Progenitor cell of endocrine pancreas (in vitro differentiated cells): ENCODE results near the gene SUGP2. TPM values are rescaled to one million over a fixed set of nuclear protein-coding genes. Genes with fewer than 3 reads are reported as not detected.

Experiments used
- DNase-seq: peaks from one replicate; pipeline ENCODE4 v3.0.0; 2021; ENCODE audit warnings: low spot score; ENCODE audit not compliant: unreplicated experiment
- H3K27ac Mint-ChIP-seq: 2 replicates; pipeline ENCODE4 v1.8.0; 2021; ENCODE audit warnings: mild to moderate bottlenecking, moderate library complexity, mixed read lengths
- H3K27me3 Mint-ChIP-seq: 2 replicates; pipeline ENCODE4 v1.8.0; 2021; ENCODE audit warnings: mixed read lengths
- H3K36me3 Mint-ChIP-seq: 2 replicates; pipeline ENCODE4 v1.8.0; 2022; ENCODE audit warnings: mixed read lengths; ENCODE audit not compliant: insufficient read depth
- H3K4me1 Mint-ChIP-seq: 2 replicates; pipeline ENCODE4 v1.8.0; 2021; ENCODE audit warnings: low read depth, mixed read lengths
- H3K4me3 Mint-ChIP-seq: 2 replicates; pipeline ENCODE4 v1.8.0; 2021; ENCODE audit warnings: low read depth, mild to moderate bottlenecking, moderate library complexity, mixed read lengths
- H3K9me3 Mint-ChIP-seq: 2 replicates; pipeline ENCODE4 v1.8.0; 2021; ENCODE audit warnings: low read depth, mixed read lengths
- CTCF ChIP-seq: fragments of 200-600 bp; sonication (generic); IDR thresholded peaks from one replicate; pipeline ENCODE4 v1.5.0; 2021; ENCODE audit warnings: antibody characterized with exemption, mild to moderate bottlenecking; ENCODE audit not compliant: unreplicated experiment
- total RNA-seq: library from RNA; stranded (reverse); gene quantifications from 2 replicates; pipeline ENCODE4 v1.2.1, GENCODE V29; 2021

The SUGP2 gene
- total RNA-seq, 1 donor from 2014 or later = 153 TPM

DNA sequence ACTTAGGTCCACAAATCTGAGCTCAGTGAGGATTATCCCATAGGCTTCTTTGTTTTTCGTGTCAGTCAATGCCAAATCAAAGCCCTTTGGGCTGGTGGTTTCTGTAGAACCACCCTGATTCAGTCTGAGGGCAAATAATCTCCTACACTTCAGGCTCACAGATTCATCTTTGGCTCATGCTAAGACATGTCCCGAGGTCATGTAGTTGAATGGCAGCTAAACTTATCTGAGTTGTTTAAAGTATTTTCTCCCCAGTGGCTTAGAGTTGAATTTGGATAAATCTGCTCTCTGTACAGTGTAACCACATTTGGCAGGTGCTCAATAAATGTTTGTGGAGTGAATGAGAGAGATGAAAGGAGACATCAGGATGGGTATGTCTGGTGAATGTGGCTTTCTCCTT, 17.4 kb upstream of the SUGP2 start:
- Mint-ChIP-seq H3K27ac (no peak overlapping the region), H3K9me3 (no peaks in the 10 kb centered on the region)

GRCh38 chr19:19050104-19050503, 16.8 kb upstream of the SUGP2 start:
- DNase-seq = no peak
- TF ChIP-seq CTCF = no peak
- H3K9me3 Mint-ChIP-seq = no peaks in the 10 kb centered on the region
- H3K36me3 Mint-ChIP-seq = peaks cover 4% of the 10 kb centered on the region
- no peaks in the 10 kb centered on the region for H3K27me3 Mint-ChIP-seq
- H3K4me3 Mint-ChIP-seq = no peak overlapping the region
- no peaks in the 10 kb centered on the region for H3K4me1 Mint-ChIP-seq
- H3K27ac Mint-ChIP-seq = no peak overlapping the region

More for the DNA sequence above, 17.4 kb upstream of the SUGP2 start:
- no peak for TF ChIP-seq CTCF
- no peak overlapping the region for H3K4me3 Mint-ChIP-seq
- H3K4me1 Mint-ChIP-seq = no peaks in the 10 kb centered on the region
- no peaks in the 10 kb centered on the region for H3K27me3 Mint-ChIP-seq
- H3K36me3 Mint-ChIP-seq = peaks cover 2% of the 10 kb centered on the region
- DNase-seq = no peak

- Mint-ChIP-seq H3K36me3 (peaks cover 6% of the 10 kb centered on the region), H3K9me3 (no peaks in the 10 kb centered on the region), H3K27ac (no peak overlapping the region)
Observed at GRCh38 chr19:19049406-19049805, 16.1 kb upstream of the SUGP2 start.

DNA sequence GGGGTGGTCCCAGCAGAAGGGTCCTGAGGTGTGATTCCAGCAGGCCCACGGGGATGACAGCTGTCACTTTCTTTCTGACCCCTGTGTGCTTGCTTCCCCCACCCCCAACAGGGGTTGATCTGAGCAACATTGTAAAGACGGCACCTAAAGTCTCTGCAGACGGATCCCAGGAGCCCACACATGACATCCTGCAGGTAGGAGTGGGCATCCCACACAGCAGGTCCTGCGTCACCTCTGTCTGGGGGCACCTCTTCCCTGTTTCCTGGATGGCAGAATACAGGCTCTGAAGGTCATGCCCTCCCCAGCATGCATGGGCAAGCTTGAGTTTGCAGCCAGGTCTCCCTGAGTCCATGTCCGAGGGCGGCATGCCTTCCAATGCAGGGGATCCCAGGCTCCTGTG, 10.6 kb upstream of the SUGP2 start:
- peaks cover 13% of the 10 kb centered on the region for H3K36me3 Mint-ChIP-seq
- no peak overlapping the region for H3K27ac Mint-ChIP-seq
- TF ChIP-seq CTCF = no peak
- H3K4me3 Mint-ChIP-seq = no peak overlapping the region
- H3K27me3 Mint-ChIP-seq = no peaks in the 10 kb centered on the region
- no peaks in the 10 kb centered on the region for H3K4me1 Mint-ChIP-seq
- DNase-seq = no peak
- H3K9me3 Mint-ChIP-seq = no peaks in the 10 kb centered on the region

More at GRCh38 chr19:19049406-19049805, 16.1 kb upstream of the SUGP2 start:
- Mint-ChIP-seq H3K27me3 (no peaks in the 10 kb centered on the region), H3K4me3 (no peak overlapping the region), H3K4me1 (no peaks in the 10 kb centered on the region)
- TF ChIP-seq CTCF = no peak
- DNase-seq = no peak

DNA sequence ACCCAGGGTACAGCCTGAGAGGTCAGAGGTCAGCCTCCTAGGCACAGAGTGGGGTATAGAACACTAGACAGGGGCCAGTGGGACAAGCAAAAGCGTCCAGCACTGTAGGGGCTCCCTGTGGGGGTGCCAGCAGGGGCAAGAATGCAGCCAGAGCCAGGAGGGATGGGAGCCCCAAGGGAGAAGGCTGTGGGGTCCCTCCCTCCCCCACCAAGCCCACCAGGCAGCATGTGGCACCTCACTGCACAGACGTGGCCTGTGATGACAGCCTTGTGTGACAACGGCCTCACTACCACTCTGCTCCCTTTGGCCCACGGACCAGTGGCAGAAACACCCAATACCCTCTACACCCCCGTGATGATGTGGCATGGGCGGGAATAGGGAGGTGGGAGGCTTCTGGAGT, 10.2 kb upstream of the SUGP2 start:
- no peak for TF ChIP-seq CTCF
- H3K27ac Mint-ChIP-seq = no peak overlapping the region
- H3K4me3 Mint-ChIP-seq = no peak overlapping the region
- H3K36me3 Mint-ChIP-seq = peaks cover 13% of the 10 kb centered on the region
- no peaks in the 10 kb centered on the region for H3K9me3 Mint-ChIP-seq
- no peaks in the 10 kb centered on the region for H3K4me1 Mint-ChIP-seq
- H3K27me3 Mint-ChIP-seq = no peaks in the 10 kb centered on the region
- no peak for DNase-seq
